Lower leg skin (tissue), 4 donors: ENCODE data around the gene KRTAP5-4. TPM values are rescaled to one million over a fixed set of nuclear protein-coding genes. Genes with fewer than 3 reads are reported as not detected.

Experiments
- DNase-seq, 2 donors: peaks; one replicate each; pipeline ENCODE4 v3.0.0-alpha.2; 2019; ENCODE audit warnings: low spot score in 2 of 2
- H3K4me3 ChIP-seq: fragments of 200-600 bp; sonication (generic); 2 replicates; pipeline ENCODE4 v1.5.1; 2017; ENCODE audit warnings: mild to moderate bottlenecking, low read depth; ENCODE audit not compliant: poor library complexity, severe bottlenecking
- POLR2A ChIP-seq, 2 donors: fragments of 450-650 bp; IDR thresholded peaks; one replicate each; pipeline ENCODE4 v1.6.1; 2016 to 2017; ENCODE audit warnings: antibody characterized with exemption in 2 of 2, mild to moderate bottlenecking in 1 of 2, moderate library complexity in 1 of 2
- WGBS, 2 donors: methylation state at CpG; one replicate each; pipeline ENCODE4 v1.1.5; 2018; 5-methylcytosine and 5-hydroxymethylcytosine counted together
- intact Hi-C: fragments of 100-400 bp; cut with DNase I; formaldehyde crosslinking; loops from one replicate; pipeline ENCODE4 v1.15.0; 2023; ENCODE audit warnings: low total_unique reads
- total RNA-seq, 4 donors: library from RNA; depleted of rRNA; stranded (reverse); fragments of >200 nt; gene quantifications; one replicate each; pipeline ENCODE4 v1.1.0, GENCODE V29; 2016
- TF ChIP-seq, protein P1 (sequence below), 3 donors: fragments of 450-650 bp; IDR thresholded peaks; one replicate each; pipeline ENCODE4 v1.5.1; 2016; ENCODE audit warnings: antibody characterized with exemption in 3 of 3, mild to moderate bottlenecking in 3 of 3, moderate library complexity in 2 of 3

The KRTAP5-4 gene
- total RNA-seq, 4 donors from 2014 or later: 7.9 TPM; not detected in 3

- TF ChIP-seq, protein P1, sequence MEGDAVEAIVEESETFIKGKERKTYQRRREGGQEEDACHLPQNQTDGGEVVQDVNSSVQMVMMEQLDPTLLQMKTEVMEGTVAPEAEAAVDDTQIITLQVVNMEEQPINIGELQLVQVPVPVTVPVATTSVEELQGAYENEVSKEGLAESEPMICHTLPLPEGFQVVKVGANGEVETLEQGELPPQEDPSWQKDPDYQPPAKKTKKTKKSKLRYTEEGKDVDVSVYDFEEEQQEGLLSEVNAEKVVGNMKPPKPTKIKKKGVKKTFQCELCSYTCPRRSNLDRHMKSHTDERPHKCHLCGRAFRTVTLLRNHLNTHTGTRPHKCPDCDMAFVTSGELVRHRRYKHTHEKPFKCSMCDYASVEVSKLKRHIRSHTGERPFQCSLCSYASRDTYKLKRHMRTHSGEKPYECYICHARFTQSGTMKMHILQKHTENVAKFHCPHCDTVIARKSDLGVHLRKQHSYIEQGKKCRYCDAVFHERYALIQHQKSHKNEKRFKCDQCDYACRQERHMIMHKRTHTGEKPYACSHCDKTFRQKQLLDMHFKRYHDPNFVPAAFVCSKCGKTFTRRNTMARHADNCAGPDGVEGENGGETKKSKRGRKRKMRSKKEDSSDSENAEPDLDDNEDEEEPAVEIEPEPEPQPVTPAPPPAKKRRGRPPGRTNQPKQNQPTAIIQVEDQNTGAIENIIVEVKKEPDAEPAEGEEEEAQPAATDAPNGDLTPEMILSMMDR (IDR thresholded peaks at IDR 0.05): no peak
- TF ChIP-seq POLR2A (IDR thresholded peaks at IDR 0.05): no peak
- intact Hi-C loops: no loop called here
- 1 to 2% methylated on average over 30 to 36 of the region's 37 CpGs for WGBS, 2 donors
- no peak for DNase-seq
- H3K4me3 ChIP-seq: no peak overlapping the region
These were observed 48.6 kb downstream of the KRTAP5-4 start for GRCh38 chr11:1573077-1573902.

GRCh38 chr11:1572197-1573076 is 49.5 kb downstream of the KRTAP5-4 start, which contains the start of gene DUSP8:
Gene DUSP8, minus strand, starts transcription at chr11:1572271. Its CDS starts 6,445 bp downstream, at chr11:1565826.
- H3K4me3 ChIP-seq: peak within 1 kb of the TSS; percentile 33
- intact Hi-C loops: no loop called here
- DNase-seq: peak; percentile 76 to 98
- 0 to 2% methylated on average over 9 to 52 of the region's 124 CpGs for WGBS, 2 donors
- no peak for TF ChIP-seq POLR2A (IDR thresholded peaks at IDR 0.05)
- TF ChIP-seq, protein P1 (IDR thresholded peaks at IDR 0.05): no peak

DNA sequence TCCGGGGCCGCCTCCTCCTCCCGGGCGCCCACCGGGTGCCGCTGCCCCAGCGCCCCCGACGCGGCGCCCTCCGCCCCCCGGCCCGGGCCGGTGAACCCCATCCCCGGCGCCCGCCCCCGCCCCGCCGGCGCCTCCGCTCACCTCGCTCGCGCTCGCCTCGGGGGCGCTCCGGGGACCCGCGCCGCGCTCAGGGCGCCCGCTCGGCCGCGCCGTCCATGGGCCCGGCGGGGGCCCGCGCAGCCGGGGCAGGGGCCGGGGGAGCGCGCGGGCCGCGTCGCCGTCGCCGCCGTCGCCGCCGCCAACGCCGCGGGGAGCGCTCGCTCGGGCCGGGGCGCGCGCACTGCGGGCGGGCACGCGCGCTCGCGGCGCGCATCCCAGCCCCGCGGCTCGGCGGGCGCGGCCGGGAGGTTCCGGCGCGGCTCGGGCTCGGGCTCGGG is 50.2 kb downstream of the KRTAP5-4 start:
- WGBS, 2 donors: 2% methylated on average over 22 of the region's 91 CpGs; no CpG with 5 or more reads in 1 of the 2 donors
- intact Hi-C loops: no loop called here
- TF ChIP-seq, protein P1 (IDR thresholded peaks at IDR 0.05): no peak
- TF ChIP-seq POLR2A (IDR thresholded peaks at IDR 0.05): no peak
- no peak for DNase-seq
- H3K4me3 ChIP-seq: no peak overlapping the region

Other genes with a start within 250 kb of the KRTAP5-4 start
- under 1 TPM in 2 of 4 donors, not detected in 2; 0.23 to 0.68 TPM for gene BRSK2, start 232.2 kb downstream of the KRTAP5-4 start, total RNA-seq
- 100 to 1,000 TPM in 1 of 4 donors, 10 to 100 TPM in 3; 84.8 to 126 (median 93.8) TPM for gene MOB2, start 135.4 kb downstream of the KRTAP5-4 start, total RNA-seq
- gene DUSP8, start 49.9 kb downstream of the KRTAP5-4 start, total RNA-seq: 10 to 100 TPM in 1 of 4 donors, 1 to 10 TPM in 3; 4.0 to 11.6 (median 5.9) TPM
- gene KRTAP5-1, start 36.9 kb downstream of the KRTAP5-4 start, total RNA-seq: 1 to 10 TPM in 1 of 4 donors, not detected in 3; 8.1 TPM
- gene KRTAP5-2, start 23.8 kb downstream of the KRTAP5-4 start, total RNA-seq: 10 to 100 TPM in 1 of 4 donors, under 1 TPM in 1, not detected in 2; 0.55 to 15.1 TPM
- 10 to 100 TPM in 1 of 4 donors, not detected in 3; 16.2 TPM for gene KRTAP5-3, start 13.7 kb downstream of the KRTAP5-4 start, total RNA-seq
- 1 to 10 TPM in 1 of 4 donors, not detected in 3; 2.5 TPM for gene KRTAP5-5, start 7.6 kb upstream of the KRTAP5-4 start, total RNA-seq
- gene KRTAP5-6, start 75.1 kb upstream of the KRTAP5-4 start, total RNA-seq: 1 to 10 TPM in 1 of 4 donors, not detected in 3; 6.7 TPM
- gene IFITM10, start 128.5 kb upstream of the KRTAP5-4 start, total RNA-seq: 10 to 100 TPM in 1 of 4 donors, 1 to 10 TPM in 3; 2.5 to 13.7 (median 6.3) TPM
- gene CTSD, start 141.8 kb upstream of the KRTAP5-4 start, total RNA-seq: 100 to 1,000 TPM; 573 to 913 (median 707) TPM
- gene SYT8, start 212.9 kb upstream of the KRTAP5-4 start, total RNA-seq: 100 to 1,000 TPM in 3 of 4 donors, 10 to 100 TPM in 1; 74.1 to 177 (median 106) TPM
- gene TNNI2, start 216.8 kb upstream of the KRTAP5-4 start, total RNA-seq: 10 to 100 TPM; 10.7 to 17.7 (median 15.8) TPM
- 100 to 1,000 TPM in 1 of 4 donors, 10 to 100 TPM in 3; 73.7 to 105 (median 86.6) TPM for gene LSP1, start 230.9 kb upstream of the KRTAP5-4 start, total RNA-seq